ENCODE data around the gene NSMCE1.
"Not testable (repeated sequence)": the region's sequence is repeated elsewhere in the genome, so short reads cannot be mapped to it uniquely, and the experiment has no call there.

GRCh38 chr16:27200914-27201313 lies 67.7 kb downstream of the NSMCE1 start:
- TF ChIP-seq CTCF (IDR thresholded peaks at IDR 0.05; ENCODE audit: borderline replicate concordance, extremely low read depth, low read length, poor library complexity, severe bottlenecking); EZH2 (IDR thresholded peaks at IDR 0.05; ENCODE audit: borderline replicate concordance, low read depth, low read length, severe bottlenecking): not testable (repeated sequence)
